ENCODE data around the gene OTULIN.

The OTULIN gene

GRCh38 chr5:14715481-14715880 lies 51.0 kb downstream of the OTULIN start:
- no peak overlapping the region for H3K27ac ChIP-seq (replicated peaks)
- no peak overlapping the region for H3K4me3 ChIP-seq (replicated peaks; ENCODE audit: insufficient read depth, low read length)
- TF ChIP-seq GABPA (IDR thresholded peaks at IDR 0.05; ENCODE audit: low read depth) (no peak), POLR2AphosphoS5 (IDR thresholded peaks at IDR 0.05; ENCODE audit: low read depth) (no peak), SPI1 (IDR thresholded peaks at IDR 0.05; ENCODE audit: borderline replicate concordance, low read depth) (no peak)
- TF ChIP-seq, protein P1, sequence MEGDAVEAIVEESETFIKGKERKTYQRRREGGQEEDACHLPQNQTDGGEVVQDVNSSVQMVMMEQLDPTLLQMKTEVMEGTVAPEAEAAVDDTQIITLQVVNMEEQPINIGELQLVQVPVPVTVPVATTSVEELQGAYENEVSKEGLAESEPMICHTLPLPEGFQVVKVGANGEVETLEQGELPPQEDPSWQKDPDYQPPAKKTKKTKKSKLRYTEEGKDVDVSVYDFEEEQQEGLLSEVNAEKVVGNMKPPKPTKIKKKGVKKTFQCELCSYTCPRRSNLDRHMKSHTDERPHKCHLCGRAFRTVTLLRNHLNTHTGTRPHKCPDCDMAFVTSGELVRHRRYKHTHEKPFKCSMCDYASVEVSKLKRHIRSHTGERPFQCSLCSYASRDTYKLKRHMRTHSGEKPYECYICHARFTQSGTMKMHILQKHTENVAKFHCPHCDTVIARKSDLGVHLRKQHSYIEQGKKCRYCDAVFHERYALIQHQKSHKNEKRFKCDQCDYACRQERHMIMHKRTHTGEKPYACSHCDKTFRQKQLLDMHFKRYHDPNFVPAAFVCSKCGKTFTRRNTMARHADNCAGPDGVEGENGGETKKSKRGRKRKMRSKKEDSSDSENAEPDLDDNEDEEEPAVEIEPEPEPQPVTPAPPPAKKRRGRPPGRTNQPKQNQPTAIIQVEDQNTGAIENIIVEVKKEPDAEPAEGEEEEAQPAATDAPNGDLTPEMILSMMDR (IDR thresholded peaks at IDR 0.05; ENCODE audit: insufficient read depth, low read length): no peak
- TF ChIP-seq, protein P2, sequence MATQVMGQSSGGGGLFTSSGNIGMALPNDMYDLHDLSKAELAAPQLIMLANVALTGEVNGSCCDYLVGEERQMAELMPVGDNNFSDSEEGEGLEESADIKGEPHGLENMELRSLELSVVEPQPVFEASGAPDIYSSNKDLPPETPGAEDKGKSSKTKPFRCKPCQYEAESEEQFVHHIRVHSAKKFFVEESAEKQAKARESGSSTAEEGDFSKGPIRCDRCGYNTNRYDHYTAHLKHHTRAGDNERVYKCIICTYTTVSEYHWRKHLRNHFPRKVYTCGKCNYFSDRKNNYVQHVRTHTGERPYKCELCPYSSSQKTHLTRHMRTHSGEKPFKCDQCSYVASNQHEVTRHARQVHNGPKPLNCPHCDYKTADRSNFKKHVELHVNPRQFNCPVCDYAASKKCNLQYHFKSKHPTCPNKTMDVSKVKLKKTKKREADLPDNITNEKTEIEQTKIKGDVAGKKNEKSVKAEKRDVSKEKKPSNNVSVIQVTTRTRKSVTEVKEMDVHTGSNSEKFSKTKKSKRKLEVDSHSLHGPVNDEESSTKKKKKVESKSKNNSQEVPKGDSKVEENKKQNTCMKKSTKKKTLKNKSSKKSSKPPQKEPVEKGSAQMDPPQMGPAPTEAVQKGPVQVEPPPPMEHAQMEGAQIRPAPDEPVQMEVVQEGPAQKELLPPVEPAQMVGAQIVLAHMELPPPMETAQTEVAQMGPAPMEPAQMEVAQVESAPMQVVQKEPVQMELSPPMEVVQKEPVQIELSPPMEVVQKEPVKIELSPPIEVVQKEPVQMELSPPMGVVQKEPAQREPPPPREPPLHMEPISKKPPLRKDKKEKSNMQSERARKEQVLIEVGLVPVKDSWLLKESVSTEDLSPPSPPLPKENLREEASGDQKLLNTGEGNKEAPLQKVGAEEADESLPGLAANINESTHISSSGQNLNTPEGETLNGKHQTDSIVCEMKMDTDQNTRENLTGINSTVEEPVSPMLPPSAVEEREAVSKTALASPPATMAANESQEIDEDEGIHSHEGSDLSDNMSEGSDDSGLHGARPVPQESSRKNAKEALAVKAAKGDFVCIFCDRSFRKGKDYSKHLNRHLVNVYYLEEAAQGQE (IDR thresholded peaks at IDR 0.05; ENCODE audit: insufficient replicate concordance, low read depth): no peak
- H3K27me3 ChIP-seq (ENCODE audit: insufficient read depth, poor library complexity, severe bottlenecking): no peaks in the 10 kb centered on the region
- no peak for DNase-seq (ENCODE audit: low read depth in 1 of 2, low spot score in 1 of 2)

DNA sequence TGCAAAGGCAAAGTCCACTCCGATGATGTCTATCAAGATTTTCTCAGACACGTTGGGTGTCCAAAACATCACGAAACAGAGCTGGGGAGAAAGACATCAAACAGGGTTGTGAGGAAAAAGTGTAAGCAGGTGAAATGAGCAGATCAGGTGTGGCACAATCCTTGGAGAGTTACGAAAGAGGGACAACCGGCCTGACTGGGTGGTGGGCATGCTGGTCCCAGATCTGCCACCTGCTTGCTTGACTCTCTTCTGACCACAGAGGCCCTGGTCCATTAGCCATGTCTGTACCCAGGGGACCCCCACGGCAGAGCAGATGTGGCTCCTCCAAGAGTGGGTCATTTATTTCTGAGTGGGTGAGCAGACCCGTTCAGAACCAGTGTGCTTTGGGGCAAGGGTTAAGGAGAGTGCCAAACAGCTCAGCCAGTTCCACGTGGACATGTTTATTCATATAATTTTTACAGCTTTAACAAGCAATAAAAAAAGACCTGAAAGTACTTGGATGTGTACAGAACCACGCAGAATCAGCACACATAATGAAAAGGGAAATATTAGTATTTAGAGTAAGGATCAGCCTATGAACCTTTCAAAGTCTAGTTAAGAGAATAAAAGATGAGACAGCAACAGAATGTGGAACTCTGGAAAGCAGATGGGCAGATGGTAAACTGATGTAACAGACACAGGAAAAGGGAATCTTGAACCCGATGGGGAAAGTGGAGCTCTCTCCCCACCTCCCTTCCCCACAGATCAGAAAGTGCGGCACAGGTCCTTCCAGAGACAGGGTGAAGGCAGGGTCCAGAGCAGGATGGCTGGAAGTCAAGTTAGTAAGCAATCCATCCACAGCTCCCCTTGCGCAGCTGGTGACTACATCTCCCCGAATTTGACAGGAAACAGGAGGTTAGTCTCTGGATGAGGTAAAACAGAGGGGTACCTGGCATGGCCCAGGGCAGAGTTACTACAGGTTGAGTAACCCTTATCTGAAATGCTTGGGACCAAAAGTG lies 52.5 kb downstream of the OTULIN start:
- Histone ChIP-seq H3K4me3 (replicated peaks; ENCODE audit: insufficient read depth, low read length) (no peak overlapping the region), H3K27me3 (ENCODE audit: insufficient read depth, poor library complexity, severe bottlenecking) (no peaks in the 10 kb centered on the region), H3K27ac (replicated peaks) (no peak overlapping the region)
- no peak for TF ChIP-seq SPI1 (IDR thresholded peaks at IDR 0.05; ENCODE audit: borderline replicate concordance, low read depth)
- TF ChIP-seq POLR2AphosphoS5 (IDR thresholded peaks at IDR 0.05; ENCODE audit: low read depth): no peak
- TF ChIP-seq GABPA (IDR thresholded peaks at IDR 0.05; ENCODE audit: low read depth): no peak
- TF ChIP-seq, protein P2 (IDR thresholded peaks at IDR 0.05; ENCODE audit: insufficient replicate concordance, low read depth): no peak
- TF ChIP-seq, protein P1 (IDR thresholded peaks at IDR 0.05; ENCODE audit: insufficient read depth, low read length): no peak
- no peak for DNase-seq (ENCODE audit: low read depth in 1 of 2, low spot score in 1 of 2)

GRCh38 chr5:14718778-14719177 lies 54.3 kb downstream of the OTULIN start:
- Histone ChIP-seq H3K4me3 (replicated peaks; ENCODE audit: insufficient read depth, low read length) (no peak overlapping the region), H3K27me3 (ENCODE audit: insufficient read depth, poor library complexity, severe bottlenecking) (no peaks in the 10 kb centered on the region), H3K27ac (replicated peaks) (no peak overlapping the region)
- TF ChIP-seq, protein P1 (IDR thresholded peaks at IDR 0.05; ENCODE audit: insufficient read depth, low read length): no peak
- TF ChIP-seq, protein P2 (IDR thresholded peaks at IDR 0.05; ENCODE audit: insufficient replicate concordance, low read depth): no peak
- TF ChIP-seq SPI1 (IDR thresholded peaks at IDR 0.05; ENCODE audit: borderline replicate concordance, low read depth) (no peak), POLR2AphosphoS5 (IDR thresholded peaks at IDR 0.05; ENCODE audit: low read depth) (no peak), GABPA (IDR thresholded peaks at IDR 0.05; ENCODE audit: low read depth) (no peak)
- no peak for DNase-seq (ENCODE audit: low read depth in 1 of 2, low spot score in 1 of 2)

Measured in HL-60 (cell line).